Measurements from ENCODE around the gene GMPPA.

The GMPPA gene

DNA sequence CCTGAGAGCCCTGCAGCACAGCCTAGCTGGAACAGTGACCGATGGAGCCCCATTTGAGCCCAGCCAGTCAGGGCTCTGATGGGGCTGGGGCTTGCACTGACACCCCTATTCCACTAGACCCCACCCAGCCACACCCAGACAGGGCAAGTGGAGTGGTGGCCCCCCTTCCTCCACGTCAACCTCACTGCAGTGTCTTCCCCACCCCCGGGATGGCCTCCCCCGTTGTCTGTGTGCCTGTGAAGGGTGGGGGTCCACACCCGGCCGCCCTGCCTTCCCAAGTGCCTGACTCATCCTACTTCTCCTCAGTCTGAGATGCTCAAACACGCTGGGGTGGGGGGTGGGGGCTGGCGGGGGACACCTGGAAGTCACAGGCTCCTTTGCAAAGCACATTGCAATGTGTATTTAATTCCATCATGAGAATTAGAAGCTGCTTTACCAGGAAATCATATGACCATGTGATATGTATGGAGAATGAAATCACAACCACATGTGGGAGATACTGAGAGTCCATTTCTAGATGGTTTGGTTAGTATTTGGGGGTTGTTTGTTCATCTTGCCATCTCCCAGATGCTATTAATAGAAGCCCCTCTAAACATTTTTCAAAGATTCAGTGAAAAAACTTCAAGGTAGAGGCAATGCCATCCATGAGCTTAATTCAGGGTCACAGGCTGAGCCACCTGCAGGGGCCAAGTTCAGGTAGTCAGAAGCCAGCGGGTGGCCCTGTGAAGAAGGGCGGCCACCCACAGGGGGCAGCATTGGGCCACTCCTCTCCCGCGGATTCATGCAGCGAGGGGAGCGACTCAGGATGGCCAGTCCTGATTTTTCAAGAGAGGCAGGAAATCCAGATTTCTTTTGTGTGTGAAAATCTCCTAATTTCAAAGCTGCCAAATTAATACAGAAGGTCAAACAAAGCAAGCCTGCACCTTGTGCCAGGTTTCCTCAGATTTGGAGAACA, 22.7 kb upstream of the GMPPA start:
- H3K27ac ChIP-seq: no peak overlapping the region
- no peak for TF ChIP-seq ZFX (IDR thresholded peaks at IDR 0.05)
- TF ChIP-seq, protein P1, sequence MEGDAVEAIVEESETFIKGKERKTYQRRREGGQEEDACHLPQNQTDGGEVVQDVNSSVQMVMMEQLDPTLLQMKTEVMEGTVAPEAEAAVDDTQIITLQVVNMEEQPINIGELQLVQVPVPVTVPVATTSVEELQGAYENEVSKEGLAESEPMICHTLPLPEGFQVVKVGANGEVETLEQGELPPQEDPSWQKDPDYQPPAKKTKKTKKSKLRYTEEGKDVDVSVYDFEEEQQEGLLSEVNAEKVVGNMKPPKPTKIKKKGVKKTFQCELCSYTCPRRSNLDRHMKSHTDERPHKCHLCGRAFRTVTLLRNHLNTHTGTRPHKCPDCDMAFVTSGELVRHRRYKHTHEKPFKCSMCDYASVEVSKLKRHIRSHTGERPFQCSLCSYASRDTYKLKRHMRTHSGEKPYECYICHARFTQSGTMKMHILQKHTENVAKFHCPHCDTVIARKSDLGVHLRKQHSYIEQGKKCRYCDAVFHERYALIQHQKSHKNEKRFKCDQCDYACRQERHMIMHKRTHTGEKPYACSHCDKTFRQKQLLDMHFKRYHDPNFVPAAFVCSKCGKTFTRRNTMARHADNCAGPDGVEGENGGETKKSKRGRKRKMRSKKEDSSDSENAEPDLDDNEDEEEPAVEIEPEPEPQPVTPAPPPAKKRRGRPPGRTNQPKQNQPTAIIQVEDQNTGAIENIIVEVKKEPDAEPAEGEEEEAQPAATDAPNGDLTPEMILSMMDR (conservative IDR thresholded peaks at IDR 0.05): peak; percentile 90

DNA sequence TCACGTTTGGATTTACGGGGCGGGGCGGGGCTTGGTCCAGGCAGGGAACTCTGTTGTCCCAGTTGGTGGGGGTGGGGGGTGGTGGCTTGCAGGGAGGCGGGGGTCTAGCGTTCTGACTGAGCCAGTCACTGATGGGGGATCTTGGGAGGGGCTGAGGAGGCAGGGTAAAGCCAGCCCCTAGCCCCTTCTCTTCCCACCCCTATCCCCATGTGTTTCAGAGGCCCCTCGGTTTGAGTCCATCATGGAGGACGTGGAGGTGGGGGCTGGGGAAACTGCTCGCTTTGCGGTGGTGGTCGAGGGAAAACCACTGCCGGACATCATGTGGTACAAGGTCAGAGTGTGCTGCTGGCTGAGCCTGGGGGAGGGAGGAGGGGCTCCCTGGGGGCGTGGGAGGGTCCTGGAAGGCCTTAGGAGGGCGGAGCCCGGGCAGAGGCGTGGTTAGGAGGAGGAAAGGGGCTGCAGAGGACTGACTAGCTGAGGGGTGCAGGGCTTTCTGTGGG, 22.0 kb upstream of the GMPPA start:
- TF ChIP-seq, protein P1 (conservative IDR thresholded peaks at IDR 0.05): no peak; the same call in 1 of the 2 replicates
- TF ChIP-seq ZFX (IDR thresholded peaks at IDR 0.05): no peak
- no peak overlapping the region for H3K27ac ChIP-seq

DNA sequence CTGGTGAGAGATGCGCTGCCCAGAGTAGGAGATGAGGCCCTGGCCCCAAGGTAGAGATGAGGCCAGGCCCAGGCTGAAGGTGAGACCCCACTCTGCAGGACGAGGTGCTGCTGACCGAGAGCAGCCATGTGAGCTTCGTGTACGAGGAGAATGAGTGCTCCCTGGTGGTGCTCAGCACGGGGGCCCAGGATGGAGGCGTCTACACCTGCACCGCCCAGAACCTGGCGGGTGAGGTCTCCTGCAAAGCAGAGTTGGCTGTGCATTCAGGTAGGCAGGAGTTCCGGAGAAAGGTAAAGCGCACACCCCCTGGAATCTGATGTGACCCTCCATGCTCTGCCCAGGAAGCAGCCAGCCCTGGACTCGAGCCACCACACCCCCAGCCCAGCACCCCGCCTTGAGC, 21.5 kb upstream of the GMPPA start:
- no peak overlapping the region for H3K27ac ChIP-seq
- no peak for TF ChIP-seq ZFX (IDR thresholded peaks at IDR 0.05)
- TF ChIP-seq, protein P1 (conservative IDR thresholded peaks at IDR 0.05): no peak

DNA sequence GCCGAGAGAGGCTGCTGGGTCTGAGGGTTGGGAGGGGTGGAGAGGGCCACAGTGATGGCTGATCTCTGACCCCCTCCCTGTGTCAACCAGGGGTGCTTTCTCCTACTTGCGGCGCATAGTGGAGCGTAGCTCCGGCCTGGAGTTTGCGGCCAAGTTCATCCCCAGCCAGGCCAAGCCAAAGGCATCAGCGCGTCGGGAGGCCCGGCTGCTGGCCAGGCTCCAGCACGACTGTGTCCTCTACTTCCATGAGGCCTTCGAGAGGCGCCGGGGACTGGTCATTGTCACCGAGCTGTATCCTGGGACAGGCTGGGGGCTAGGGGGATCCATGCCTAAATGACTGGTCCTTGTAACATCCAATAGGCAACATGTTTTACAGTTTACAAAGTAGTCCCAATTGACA, 20.9 kb upstream of the GMPPA start:
- TF ChIP-seq ZFX (IDR thresholded peaks at IDR 0.05): no peak
- TF ChIP-seq, protein P1 (conservative IDR thresholded peaks at IDR 0.05): no peak
- no peak overlapping the region for H3K27ac ChIP-seq

DNA sequence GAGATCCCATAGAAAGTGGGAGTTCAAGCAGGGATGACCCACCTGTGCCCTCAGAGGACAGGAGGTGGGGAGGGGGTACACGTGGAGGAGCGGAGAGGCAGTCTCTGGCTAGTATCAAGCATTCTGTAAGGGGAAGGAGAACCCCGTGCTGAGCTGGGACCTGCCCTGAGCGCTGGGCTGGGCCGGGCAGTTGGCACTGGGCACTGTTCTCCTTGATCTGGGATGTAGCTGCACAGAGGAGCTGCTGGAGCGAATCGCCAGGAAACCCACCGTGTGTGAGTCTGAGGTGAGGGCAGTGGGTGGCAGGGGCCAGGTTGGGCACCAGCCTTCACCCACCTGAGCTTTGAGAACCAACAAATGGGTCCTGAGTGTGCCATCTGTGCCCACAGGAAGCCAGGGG, 19.8 kb upstream of the GMPPA start:
- no peak overlapping the region for H3K27ac ChIP-seq
- TF ChIP-seq, protein P1 (conservative IDR thresholded peaks at IDR 0.05): no peak
- TF ChIP-seq ZFX (IDR thresholded peaks at IDR 0.05): no peak

DNA sequence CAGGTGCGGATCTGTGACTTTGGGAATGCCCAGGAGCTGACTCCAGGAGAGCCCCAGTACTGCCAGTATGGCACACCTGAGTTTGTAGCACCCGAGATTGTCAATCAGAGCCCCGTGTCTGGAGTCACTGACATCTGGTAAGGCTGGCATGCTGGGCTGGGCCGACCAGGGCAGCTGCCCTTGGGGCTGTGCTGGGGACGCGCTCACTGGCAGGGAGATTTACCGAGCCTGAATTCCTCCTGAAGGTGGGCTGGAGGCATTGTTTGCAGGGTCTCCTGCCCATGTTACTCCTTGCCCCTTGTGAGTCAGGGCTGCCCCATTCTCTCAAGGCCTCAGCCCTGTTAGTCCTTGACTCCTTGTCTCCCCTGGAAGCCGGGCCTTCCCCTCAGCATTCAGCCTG, 18.7 kb upstream of the GMPPA start:
- no peak for TF ChIP-seq ZFX (IDR thresholded peaks at IDR 0.05)
- TF ChIP-seq, protein P1 (conservative IDR thresholded peaks at IDR 0.05): no peak

DNA sequence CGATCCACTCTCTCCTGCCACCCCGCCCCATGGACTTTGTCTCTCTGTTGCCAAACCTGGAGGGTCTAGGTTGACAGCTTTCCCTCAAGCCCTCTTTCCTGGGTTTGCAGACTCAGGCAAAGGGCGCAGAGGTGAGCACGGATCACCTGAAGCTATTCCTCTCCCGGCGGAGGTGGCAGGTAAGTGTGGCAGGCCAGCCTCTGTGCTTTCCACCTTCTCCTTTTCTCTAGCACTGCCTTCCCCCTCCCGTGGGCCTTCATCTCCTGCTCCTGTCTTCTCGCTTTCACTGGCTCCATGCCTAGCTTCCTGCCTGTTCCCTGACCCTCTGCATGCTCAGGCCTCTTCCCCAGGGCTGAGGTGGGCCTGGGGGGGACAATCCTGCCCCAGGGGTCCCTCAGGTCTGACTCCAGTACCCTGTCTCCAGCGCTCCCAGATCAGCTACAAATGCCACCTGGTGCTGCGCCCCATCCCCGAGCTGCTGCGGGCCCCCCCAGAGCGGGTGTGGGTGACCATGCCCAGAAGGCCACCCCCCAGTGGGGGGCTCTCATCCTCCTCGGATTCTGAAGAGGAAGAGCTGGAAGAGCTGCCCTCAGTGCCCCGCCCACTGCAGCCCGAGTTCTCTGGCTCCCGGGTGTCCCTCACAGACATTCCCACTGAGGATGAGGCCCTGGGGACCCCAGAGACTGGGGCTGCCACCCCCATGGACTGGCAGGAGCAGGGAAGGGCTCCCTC, 15.9 kb upstream of the GMPPA start:
- TF ChIP-seq, protein P1 (conservative IDR thresholded peaks at IDR 0.05): no peak
- no peak for TF ChIP-seq ZFX (IDR thresholded peaks at IDR 0.05)

More for the DNA sequence above, 18.7 kb upstream of the GMPPA start:
- H3K27ac ChIP-seq: no peak overlapping the region

More for the DNA sequence above, 15.9 kb upstream of the GMPPA start:
- no peak overlapping the region for H3K27ac ChIP-seq
